K562 (cell line): ENCODE results near the gene HOXD9.

ENCODE experiments used
- CCAR2 ChIP-seq: fragments of 200-400 bp; formaldehyde crosslinking; IDR thresholded peaks from 2 replicates; pipeline ENCODE4 v1.6.1; 2017; ENCODE audit warnings: mild to moderate bottlenecking, low read depth, low read length
- ETV6 ChIP-seq, 3 experiments: fragments of 150-350 bp in 1 of 3; sonication (generic) in 1 of 3; formaldehyde crosslinking in 1 of 3; IDR thresholded peaks; 2 replicates each; pipeline versions ENCODE4 v1.6.1 to v1.8.0; 2014 to 2022; ENCODE audit warnings: borderline replicate concordance in 2 of 3, low read depth in 2 of 3, antibody characterized with exemption in 1 of 3, low read length in 1 of 3, mild to moderate bottlenecking in 1 of 3, missing genetic modification reagents in 1 of 3
- FOS ChIP-seq: IDR thresholded peaks from 3 replicates; pipeline ENCODE4 v1.6.1; 2011; ENCODE audit not compliant: insufficient read length; ENCODE audit errors: extremely low read depth
- KDM5B ChIP-seq: fragments of 200-600 bp; sonication (generic); IDR thresholded peaks from 2 replicates; pipeline ENCODE4 v1.6.1; 2012; ENCODE audit warnings: low read depth, mild to moderate bottlenecking, moderate library complexity, low read length, control low read depth, inconsistent platforms; ENCODE audit not compliant: insufficient replicate concordance
- MYC ChIP-seq, 2 experiments: fragments of 250-450 bp in 1 of 2; sonication (Bioruptor Pico) in 1 of 2; IDR thresholded peaks; 2 replicates each; pipeline versions ENCODE4 v1.5.1 to v1.6.1; 2012 to 2021; ENCODE audit warnings: low read depth in 2 of 2, borderline replicate concordance in 1 of 2, improper control_type of control experiment in 1 of 2, low read length in 1 of 2, mild to moderate bottlenecking in 1 of 2, moderate library complexity in 1 of 2
- POLR3A ChIP-seq: IDR thresholded peaks from 2 replicates; pipeline ENCODE4 v1.6.1; 2011; ENCODE audit warnings: borderline replicate concordance, mild to moderate bottlenecking, moderate library complexity; ENCODE audit not compliant: insufficient read length, insufficient read depth; ENCODE audit errors: extremely low read depth
- SMARCA4 ChIP-seq: fragments of 450-650 bp; IDR thresholded peaks from 2 replicates; pipeline ENCODE4 v1.6.1; 2016
- SP1 ChIP-seq: sonication (generic); formaldehyde crosslinking; IDR thresholded peaks from 2 replicates; pipeline ENCODE4 v1.8.1; 2022; ENCODE audit warnings: mild to moderate bottlenecking, missing genetic modification reagents
- ZBTB7A ChIP-seq: IDR thresholded peaks from 2 replicates; pipeline ENCODE4 v1.6.1; 2011; ENCODE audit warnings: low read depth, mild to moderate bottlenecking, low read length, moderate library complexity, borderline replicate concordance; ENCODE audit not compliant: control insufficient read depth
- ZBTB9 ChIP-seq: fragments of 450-650 bp; formaldehyde crosslinking; IDR thresholded peaks from 2 replicates; pipeline ENCODE4 v1.4.0; 2020; ENCODE audit warnings: mild to moderate bottlenecking, moderate library complexity
- TF ChIP-seq, protein P1 (sequence below), 3 experiments: IDR thresholded peaks in 2 of 3; conservative IDR thresholded peaks in 1 of 3; 2 replicates each; pipeline ENCODE4 v1.5.1; 2011 to 2012; ENCODE audit warnings: low read length in 3 of 3, mild to moderate bottlenecking in 3 of 3, control low read depth in 2 of 3, improper control_type of control experiment in 1 of 3, inconsistent platforms in 1 of 3, low read depth in 1 of 3, mixed read lengths in 1 of 3, moderate library complexity in 1 of 3; ENCODE audit not compliant: insufficient read depth in 2 of 3
- TF ChIP-seq, protein P2 (sequence below): fragments of 250-450 bp; sonication (Bioruptor Pico); IDR thresholded peaks from 2 replicates; pipeline ENCODE4 v1.4.0; 2020; ENCODE audit warnings: mild to moderate bottlenecking, moderate library complexity, borderline replicate concordance
- TF ChIP-seq, protein P3 (sequence below): fragments of 250-450 bp; sonication (Bioruptor Pico); IDR thresholded peaks from 2 replicates; pipeline ENCODE4 v1.9.0; 2021; ENCODE audit warnings: mild to moderate bottlenecking

DNA sequence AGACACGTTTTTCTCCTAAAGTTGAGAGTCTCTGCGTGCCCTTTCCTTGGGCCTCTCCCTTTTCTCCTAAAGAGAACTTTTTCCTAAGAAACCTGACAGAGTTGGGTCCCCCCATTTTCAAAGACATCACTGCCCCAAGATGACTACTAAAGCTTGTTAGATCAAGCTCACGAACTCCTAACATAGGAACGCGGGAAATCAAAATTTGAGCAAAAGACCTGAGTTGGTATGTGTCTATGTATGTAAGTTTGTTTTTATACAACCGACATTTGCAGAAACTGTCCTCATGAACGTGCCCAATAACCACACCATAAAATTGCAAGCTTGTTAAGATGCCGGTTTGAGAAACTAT, 28.6 kb upstream of the HOXD9 start:
- TF ChIP-seq SMARCA4 (no peak), KDM5B (no peak), POLR3A (no peak), ETV6 (IDR thresholded peaks at IDR 0.05; ENCODE audit: borderline replicate concordance in 1 of 2, low read depth in 2 of 2, low read length in 1 of 2) (no peak), ETV6 (CRISPR knock-in tag; IDR thresholded peaks at IDR 0.05; ENCODE audit: borderline replicate concordance) (no peak), SP1 (CRISPR knock-in tag) (no peak), CCAR2 (no peak), ZBTB7A (no peak), ZBTB9 (CRISPR knock-in tag) (no peak), MYC (IDR thresholded peaks at IDR 0.05; ENCODE audit: low read depth, low read length) (no peak), MYC (CRISPR knock-in tag; IDR thresholded peaks at IDR 0.05; ENCODE audit: borderline replicate concordance, low read depth) (no peak), FOS (no peak)
- TF ChIP-seq, protein P1, sequence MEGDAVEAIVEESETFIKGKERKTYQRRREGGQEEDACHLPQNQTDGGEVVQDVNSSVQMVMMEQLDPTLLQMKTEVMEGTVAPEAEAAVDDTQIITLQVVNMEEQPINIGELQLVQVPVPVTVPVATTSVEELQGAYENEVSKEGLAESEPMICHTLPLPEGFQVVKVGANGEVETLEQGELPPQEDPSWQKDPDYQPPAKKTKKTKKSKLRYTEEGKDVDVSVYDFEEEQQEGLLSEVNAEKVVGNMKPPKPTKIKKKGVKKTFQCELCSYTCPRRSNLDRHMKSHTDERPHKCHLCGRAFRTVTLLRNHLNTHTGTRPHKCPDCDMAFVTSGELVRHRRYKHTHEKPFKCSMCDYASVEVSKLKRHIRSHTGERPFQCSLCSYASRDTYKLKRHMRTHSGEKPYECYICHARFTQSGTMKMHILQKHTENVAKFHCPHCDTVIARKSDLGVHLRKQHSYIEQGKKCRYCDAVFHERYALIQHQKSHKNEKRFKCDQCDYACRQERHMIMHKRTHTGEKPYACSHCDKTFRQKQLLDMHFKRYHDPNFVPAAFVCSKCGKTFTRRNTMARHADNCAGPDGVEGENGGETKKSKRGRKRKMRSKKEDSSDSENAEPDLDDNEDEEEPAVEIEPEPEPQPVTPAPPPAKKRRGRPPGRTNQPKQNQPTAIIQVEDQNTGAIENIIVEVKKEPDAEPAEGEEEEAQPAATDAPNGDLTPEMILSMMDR (IDR thresholded peaks at IDR 0.05 in 2 of 3, conservative IDR thresholded peaks at IDR 0.05 in 1 of 3; ENCODE audit: insufficient read depth in 2 of 3, low read depth in 1 of 3, low read length in 3 of 3), result no peak
- TF ChIP-seq, protein P2, sequence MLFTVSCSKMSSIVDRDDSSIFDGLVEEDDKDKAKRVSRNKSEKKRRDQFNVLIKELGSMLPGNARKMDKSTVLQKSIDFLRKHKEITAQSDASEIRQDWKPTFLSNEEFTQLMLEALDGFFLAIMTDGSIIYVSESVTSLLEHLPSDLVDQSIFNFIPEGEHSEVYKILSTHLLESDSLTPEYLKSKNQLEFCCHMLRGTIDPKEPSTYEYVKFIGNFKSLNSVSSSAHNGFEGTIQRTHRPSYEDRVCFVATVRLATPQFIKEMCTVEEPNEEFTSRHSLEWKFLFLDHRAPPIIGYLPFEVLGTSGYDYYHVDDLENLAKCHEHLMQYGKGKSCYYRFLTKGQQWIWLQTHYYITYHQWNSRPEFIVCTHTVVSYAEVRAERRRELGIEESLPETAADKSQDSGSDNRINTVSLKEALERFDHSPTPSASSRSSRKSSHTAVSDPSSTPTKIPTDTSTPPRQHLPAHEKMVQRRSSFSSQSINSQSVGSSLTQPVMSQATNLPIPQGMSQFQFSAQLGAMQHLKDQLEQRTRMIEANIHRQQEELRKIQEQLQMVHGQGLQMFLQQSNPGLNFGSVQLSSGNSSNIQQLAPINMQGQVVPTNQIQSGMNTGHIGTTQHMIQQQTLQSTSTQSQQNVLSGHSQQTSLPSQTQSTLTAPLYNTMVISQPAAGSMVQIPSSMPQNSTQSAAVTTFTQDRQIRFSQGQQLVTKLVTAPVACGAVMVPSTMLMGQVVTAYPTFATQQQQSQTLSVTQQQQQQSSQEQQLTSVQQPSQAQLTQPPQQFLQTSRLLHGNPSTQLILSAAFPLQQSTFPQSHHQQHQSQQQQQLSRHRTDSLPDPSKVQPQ (CRISPR knock-in tag), result no peak
- TF ChIP-seq, protein P3, sequence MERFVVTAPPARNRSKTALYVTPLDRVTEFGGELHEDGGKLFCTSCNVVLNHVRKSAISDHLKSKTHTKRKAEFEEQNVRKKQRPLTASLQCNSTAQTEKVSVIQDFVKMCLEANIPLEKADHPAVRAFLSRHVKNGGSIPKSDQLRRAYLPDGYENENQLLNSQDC (CRISPR knock-in tag), result no peak
